ENCODE measurements around the gene DIDO1.

Gene DIDO1

DNA sequence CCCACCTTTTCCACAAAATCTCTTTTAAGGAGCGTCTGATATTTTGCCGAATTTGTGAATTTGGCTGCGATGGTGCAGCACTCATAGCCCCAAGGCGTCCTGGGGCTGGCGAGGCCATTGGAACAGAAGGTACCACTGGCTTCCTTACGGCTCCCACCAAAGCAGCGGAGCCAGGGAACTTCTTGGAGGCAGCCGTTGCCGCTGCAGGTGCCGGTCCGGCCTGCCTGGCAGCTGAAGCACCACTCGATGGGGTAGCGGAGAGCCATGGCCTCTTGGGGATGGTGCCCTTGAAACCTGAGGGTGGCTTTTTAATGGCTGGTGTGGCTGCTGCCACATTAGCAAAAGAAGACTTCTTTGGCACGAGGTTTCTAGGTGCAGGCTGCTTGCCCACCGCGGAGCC is 29.8 kb downstream of the DIDO1 start:
- DNase-seq = no peak
- Histone ChIP-seq H3K27ac (ENCODE audit: low read length, poor library complexity, severe bottlenecking) (no peak overlapping the region), H3K4ac (ENCODE audit: low read depth in 1 of 2, low read length in 2 of 2) (no peak overlapping the region), H3K9ac (ENCODE audit: low read length) (no peak overlapping the region), H2BK15ac (ENCODE audit: low read depth, poor library complexity, severe bottlenecking) (no peak overlapping the region), H3K4me3 (ENCODE audit: insufficient read depth in 1 of 2, low read depth in 1 of 2, low read length in 2 of 2) (no peak overlapping the region), H3K27me3 (ENCODE audit: control insufficient read depth in 1 of 2, insufficient read depth in 1 of 2, low read length in 2 of 2) (no peaks in the 10 kb centered on the region), H3K36me3 (ENCODE audit: control insufficient read depth in 1 of 2, insufficient read depth in 2 of 2, low read depth in 1 of 2, low read length in 2 of 2) (peaks cover 46 to 63% of the 10 kb centered on the region in 2 experiments), H4K91ac (ENCODE audit: low read length) (no peak overlapping the region), H2BK5ac (ENCODE audit: low read depth, low read length, poor library complexity, severe bottlenecking) (no peak overlapping the region), H2BK12ac (ENCODE audit: low read length in 2 of 2) (no peak overlapping the region), H3K18ac (ENCODE audit: low read depth in 1 of 2, low read length in 2 of 2) (no peak overlapping the region), H4K8ac (ENCODE audit: low read length) (no peak overlapping the region), H3K79me1 (replicated peaks; ENCODE audit: low read length, poor library complexity, severe bottlenecking) (peaks cover 36% of the 10 kb centered on the region), H2AFZ (ENCODE audit: low read depth, low read length) (no peak overlapping the region), H3K23ac (ENCODE audit: low read length in 2 of 2) (no peak overlapping the region), H3K4me2 (ENCODE audit: low read length, poor library complexity, severe bottlenecking) (no peak overlapping the region), H3K14ac (ENCODE audit: low read length in 2 of 2) (no peak overlapping the region), H3K4me1 (ENCODE audit: control insufficient read depth, insufficient read depth, low read depth, low read length) (peaks cover 19% of the 10 kb centered on the region), H2BK120ac (ENCODE audit: low read depth, low read length) (no peak overlapping the region), H3K9me3 (ENCODE audit: control insufficient read depth, low read length) (no peaks in the 10 kb centered on the region), H2AK5ac (ENCODE audit: low read length, severe bottlenecking) (no peak overlapping the region)
- 98% methylated on average over 16 of the region's 16 CpGs for WGBS

GRCh38 chr20:62895539-62895938 is 30.8 kb downstream of the DIDO1 start:
- H3K79me1 ChIP-seq (replicated peaks; ENCODE audit: low read length, poor library complexity, severe bottlenecking) = peaks cover 39% of the 10 kb centered on the region
- H3K4me1 ChIP-seq (ENCODE audit: control insufficient read depth, insufficient read depth, low read depth, low read length) = peaks cover 17% of the 10 kb centered on the region
- H2BK120ac ChIP-seq (ENCODE audit: low read depth, low read length) = no peak overlapping the region
- no peak overlapping the region for H3K9ac ChIP-seq (ENCODE audit: low read length)
- WGBS = 96% methylated on average over 9 of the region's 9 CpGs
- no peak overlapping the region for H3K4me3 ChIP-seq (ENCODE audit: insufficient read depth in 1 of 2, low read depth in 1 of 2, low read length in 2 of 2)
- H2AK5ac ChIP-seq (ENCODE audit: low read length, severe bottlenecking) = no peak overlapping the region
- no peak overlapping the region for H3K4me2 ChIP-seq (ENCODE audit: low read length, poor library complexity, severe bottlenecking)
- no peak overlapping the region for H3K18ac ChIP-seq (ENCODE audit: low read depth in 1 of 2, low read length in 2 of 2)
- peaks cover 48 to 64% of the 10 kb centered on the region in 2 experiments for H3K36me3 ChIP-seq (ENCODE audit: control insufficient read depth in 1 of 2, insufficient read depth in 2 of 2, low read depth in 1 of 2, low read length in 2 of 2)
- H3K4ac ChIP-seq (ENCODE audit: low read depth in 1 of 2, low read length in 2 of 2) = no peak overlapping the region
- H4K91ac ChIP-seq (ENCODE audit: low read length) = no peak overlapping the region
- no peak overlapping the region for H2BK5ac ChIP-seq (ENCODE audit: low read depth, low read length, poor library complexity, severe bottlenecking)
- H3K27ac ChIP-seq (ENCODE audit: low read length, poor library complexity, severe bottlenecking) = no peak overlapping the region
- no peak overlapping the region for H2BK15ac ChIP-seq (ENCODE audit: low read depth, poor library complexity, severe bottlenecking)
- no peak overlapping the region for H3K23ac ChIP-seq (ENCODE audit: low read length in 2 of 2)
- H2AFZ ChIP-seq (ENCODE audit: low read depth, low read length) = no peak overlapping the region
- DNase-seq = no peak
- peak overlapping the region; percentile 28 for H4K8ac ChIP-seq (ENCODE audit: low read length)
- H3K27me3 ChIP-seq (ENCODE audit: control insufficient read depth in 1 of 2, insufficient read depth in 1 of 2, low read length in 2 of 2) = no peaks in the 10 kb centered on the region
- no peak overlapping the region for H2BK12ac ChIP-seq (ENCODE audit: low read length in 2 of 2)
- H3K9me3 ChIP-seq (ENCODE audit: control insufficient read depth, low read length) = no peaks in the 10 kb centered on the region
- H3K14ac ChIP-seq (ENCODE audit: low read length in 2 of 2) = no peak overlapping the region

DNA sequence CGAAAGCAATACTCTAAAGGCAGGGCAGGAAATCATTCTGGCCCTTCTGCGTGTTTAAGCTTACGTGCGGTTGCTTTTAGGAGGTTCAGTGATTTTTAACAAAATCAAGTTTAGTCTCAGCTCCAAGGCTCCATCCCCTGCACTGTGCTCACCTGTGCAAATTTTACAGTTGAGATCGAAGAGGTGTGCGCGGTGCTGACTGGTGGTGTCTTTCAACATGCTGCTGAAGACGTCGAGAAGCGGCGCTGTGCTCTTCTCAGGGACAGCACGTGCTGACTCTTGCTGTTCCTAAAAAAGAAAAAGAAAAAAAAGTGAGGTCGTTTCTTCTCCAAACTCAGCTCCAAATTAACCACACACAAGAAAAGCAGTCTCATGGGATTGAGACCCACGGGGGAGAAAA is 32.0 kb downstream of the DIDO1 start:
- H3K4me3 ChIP-seq (ENCODE audit: insufficient read depth in 1 of 2, low read depth in 1 of 2, low read length in 2 of 2) = no peak overlapping the region
- H2BK5ac ChIP-seq (ENCODE audit: low read depth, low read length, poor library complexity, severe bottlenecking) = no peak overlapping the region
- peaks cover 39% of the 10 kb centered on the region for H3K79me1 ChIP-seq (replicated peaks; ENCODE audit: low read length, poor library complexity, severe bottlenecking)
- no peak overlapping the region for H3K4ac ChIP-seq (ENCODE audit: low read depth in 1 of 2, low read length in 2 of 2)
- H3K9me3 ChIP-seq (ENCODE audit: control insufficient read depth, low read length) = no peaks in the 10 kb centered on the region
- H2AFZ ChIP-seq (ENCODE audit: low read depth, low read length) = no peak overlapping the region
- no peak overlapping the region for H3K14ac ChIP-seq (ENCODE audit: low read length in 2 of 2)
- H2BK12ac ChIP-seq (ENCODE audit: low read length in 2 of 2) = no peak overlapping the region
- H2BK15ac ChIP-seq (ENCODE audit: low read depth, poor library complexity, severe bottlenecking) = no peak overlapping the region
- peaks cover 9% of the 10 kb centered on the region for H3K4me1 ChIP-seq (ENCODE audit: control insufficient read depth, insufficient read depth, low read depth, low read length)
- no peak overlapping the region for H3K4me2 ChIP-seq (ENCODE audit: low read length, poor library complexity, severe bottlenecking)
- H2AK5ac ChIP-seq (ENCODE audit: low read length, severe bottlenecking) = no peak overlapping the region
- no peak overlapping the region for H3K9ac ChIP-seq (ENCODE audit: low read length)
- H3K36me3 ChIP-seq (ENCODE audit: control insufficient read depth in 1 of 2, insufficient read depth in 2 of 2, low read depth in 1 of 2, low read length in 2 of 2) = peaks cover 58 to 77% of the 10 kb centered on the region in 2 experiments
- no peak overlapping the region for H4K8ac ChIP-seq (ENCODE audit: low read length)
- no peak overlapping the region for H3K18ac ChIP-seq (ENCODE audit: low read depth in 1 of 2, low read length in 2 of 2)
- H3K27ac ChIP-seq (ENCODE audit: low read length, poor library complexity, severe bottlenecking) = no peak overlapping the region
- H2BK120ac ChIP-seq (ENCODE audit: low read depth, low read length) = no peak overlapping the region
- 96% methylated on average over 13 of the region's 14 CpGs for WGBS
- no peak for DNase-seq
- H3K27me3 ChIP-seq (ENCODE audit: control insufficient read depth in 1 of 2, insufficient read depth in 1 of 2, low read length in 2 of 2) = no peaks in the 10 kb centered on the region
- H4K91ac ChIP-seq (ENCODE audit: low read length) = no peak overlapping the region
- H3K23ac ChIP-seq (ENCODE audit: low read length in 2 of 2) = no peak overlapping the region

- DNase-seq = no peak
- Histone ChIP-seq H2BK120ac (ENCODE audit: low read depth, low read length) (no peak overlapping the region), H3K36me3 (ENCODE audit: control insufficient read depth in 1 of 2, insufficient read depth in 2 of 2, low read depth in 1 of 2, low read length in 2 of 2) (peaks cover 63 to 83% of the 10 kb centered on the region in 2 experiments)
Observed at GRCh38 chr20:62893700-62894099, 32.6 kb downstream of the DIDO1 start.

More at GRCh38 chr20:62893700-62894099, 32.6 kb downstream of the DIDO1 start:
- Histone ChIP-seq H2BK5ac (ENCODE audit: low read depth, low read length, poor library complexity, severe bottlenecking) (no peak overlapping the region), H2AK5ac (ENCODE audit: low read length, severe bottlenecking) (no peak overlapping the region), H3K23ac (ENCODE audit: low read length in 2 of 2) (no peak overlapping the region), H3K18ac (ENCODE audit: low read depth in 1 of 2, low read length in 2 of 2) (no peak overlapping the region), H4K8ac (ENCODE audit: low read length) (no peak overlapping the region), H3K4me2 (ENCODE audit: low read length, poor library complexity, severe bottlenecking) (no peak overlapping the region), H3K4me1 (ENCODE audit: control insufficient read depth, insufficient read depth, low read depth, low read length) (peaks cover 4% of the 10 kb centered on the region), H3K4me3 (ENCODE audit: insufficient read depth in 1 of 2, low read depth in 1 of 2, low read length in 2 of 2) (no peak overlapping the region), H2BK12ac (ENCODE audit: low read length in 2 of 2) (no peak overlapping the region), H3K79me1 (replicated peaks; ENCODE audit: low read length, poor library complexity, severe bottlenecking) (peaks cover 39% of the 10 kb centered on the region), H4K91ac (ENCODE audit: low read length) (no peak overlapping the region), H3K14ac (ENCODE audit: low read length in 2 of 2) (no peak overlapping the region), H3K9me3 (ENCODE audit: control insufficient read depth, low read length) (no peaks in the 10 kb centered on the region), H3K9ac (ENCODE audit: low read length) (no peak overlapping the region), H2AFZ (ENCODE audit: low read depth, low read length) (no peak overlapping the region), H3K27me3 (ENCODE audit: control insufficient read depth in 1 of 2, insufficient read depth in 1 of 2, low read length in 2 of 2) (no peaks in the 10 kb centered on the region), H3K4ac (ENCODE audit: low read depth in 1 of 2, low read length in 2 of 2) (no peak overlapping the region), H2BK15ac (ENCODE audit: low read depth, poor library complexity, severe bottlenecking) (no peak overlapping the region), H3K27ac (ENCODE audit: low read length, poor library complexity, severe bottlenecking) (no peak overlapping the region)
- WGBS = 97% methylated on average over 14 of the region's 14 CpGs
